GM12873 (cell line): ENCODE results near the gene INPP5E.

Experiments
- TF ChIP-seq, protein P1 (sequence below): IDR thresholded peaks from 2 replicates; pipeline ENCODE4 v1.5.1; 2012; ENCODE audit warnings: low read depth, mild to moderate bottlenecking, moderate library complexity, low read length, control low read depth; ENCODE audit not compliant: insufficient read depth; ENCODE audit errors: missing control alignments

Gene INPP5E

DNA sequence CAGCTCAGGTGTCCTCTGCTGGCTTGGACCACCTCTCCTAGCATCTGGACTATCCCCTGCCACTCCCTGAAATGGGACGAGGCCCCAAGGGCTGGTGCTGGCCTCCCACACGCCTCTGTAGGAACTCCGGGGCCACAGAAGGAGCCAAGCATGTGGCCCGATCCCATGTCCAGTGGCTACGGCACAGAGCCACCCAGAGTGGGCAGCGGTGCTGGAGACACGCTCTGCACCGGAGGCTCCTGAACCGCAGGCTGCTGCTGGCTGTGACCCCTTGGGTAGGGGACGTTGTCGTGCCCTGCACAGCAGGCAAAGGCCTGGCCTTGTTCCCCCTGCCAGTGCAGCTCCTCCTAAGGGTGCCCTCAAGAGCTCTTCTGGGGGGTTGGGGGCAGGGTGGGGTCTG lies 59.8 kb downstream of the INPP5E start:
- TF ChIP-seq, protein P1, sequence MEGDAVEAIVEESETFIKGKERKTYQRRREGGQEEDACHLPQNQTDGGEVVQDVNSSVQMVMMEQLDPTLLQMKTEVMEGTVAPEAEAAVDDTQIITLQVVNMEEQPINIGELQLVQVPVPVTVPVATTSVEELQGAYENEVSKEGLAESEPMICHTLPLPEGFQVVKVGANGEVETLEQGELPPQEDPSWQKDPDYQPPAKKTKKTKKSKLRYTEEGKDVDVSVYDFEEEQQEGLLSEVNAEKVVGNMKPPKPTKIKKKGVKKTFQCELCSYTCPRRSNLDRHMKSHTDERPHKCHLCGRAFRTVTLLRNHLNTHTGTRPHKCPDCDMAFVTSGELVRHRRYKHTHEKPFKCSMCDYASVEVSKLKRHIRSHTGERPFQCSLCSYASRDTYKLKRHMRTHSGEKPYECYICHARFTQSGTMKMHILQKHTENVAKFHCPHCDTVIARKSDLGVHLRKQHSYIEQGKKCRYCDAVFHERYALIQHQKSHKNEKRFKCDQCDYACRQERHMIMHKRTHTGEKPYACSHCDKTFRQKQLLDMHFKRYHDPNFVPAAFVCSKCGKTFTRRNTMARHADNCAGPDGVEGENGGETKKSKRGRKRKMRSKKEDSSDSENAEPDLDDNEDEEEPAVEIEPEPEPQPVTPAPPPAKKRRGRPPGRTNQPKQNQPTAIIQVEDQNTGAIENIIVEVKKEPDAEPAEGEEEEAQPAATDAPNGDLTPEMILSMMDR = no peak

DNA sequence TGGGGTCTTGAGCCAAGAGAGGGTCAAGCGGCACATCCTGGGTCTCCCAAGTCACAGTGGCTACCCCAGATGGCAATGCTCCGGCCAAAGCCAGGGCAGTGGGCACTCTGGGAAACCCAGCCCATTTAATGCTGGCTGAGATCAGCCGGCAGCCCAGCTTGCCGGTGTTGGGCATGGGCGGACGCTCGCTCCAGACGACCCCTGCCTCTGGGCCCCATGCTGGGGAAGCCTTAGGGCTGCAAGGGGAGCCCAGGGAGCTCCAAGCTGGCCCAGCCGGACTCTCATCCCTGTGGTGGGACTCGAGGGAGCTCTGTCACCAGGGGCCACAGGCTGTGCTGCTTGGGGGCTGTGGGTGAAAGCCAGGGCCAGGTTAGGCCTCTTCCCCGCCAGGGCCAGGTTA lies 60.2 kb downstream of the INPP5E start:
- TF ChIP-seq, protein P1 = no peak

DNA sequence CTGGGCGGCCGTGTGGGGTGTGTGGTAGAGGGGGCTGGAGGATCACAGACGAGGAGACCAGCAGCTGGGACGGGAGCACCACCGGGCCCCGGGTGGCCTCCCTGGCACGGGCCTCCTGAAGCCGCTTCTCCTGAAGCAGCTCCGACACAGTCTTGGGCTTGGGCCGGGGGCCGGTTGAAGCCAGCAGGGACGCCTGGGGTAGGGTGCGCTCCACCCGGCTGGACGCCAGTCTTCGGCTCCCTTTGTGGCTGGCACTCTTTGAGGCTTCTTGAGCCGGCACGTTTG lies 60.7 kb downstream of the INPP5E start:
- TF ChIP-seq, protein P1 = no peak
